ENCODE measurements around the gene RNF40.

RNF40 gene

DNA sequence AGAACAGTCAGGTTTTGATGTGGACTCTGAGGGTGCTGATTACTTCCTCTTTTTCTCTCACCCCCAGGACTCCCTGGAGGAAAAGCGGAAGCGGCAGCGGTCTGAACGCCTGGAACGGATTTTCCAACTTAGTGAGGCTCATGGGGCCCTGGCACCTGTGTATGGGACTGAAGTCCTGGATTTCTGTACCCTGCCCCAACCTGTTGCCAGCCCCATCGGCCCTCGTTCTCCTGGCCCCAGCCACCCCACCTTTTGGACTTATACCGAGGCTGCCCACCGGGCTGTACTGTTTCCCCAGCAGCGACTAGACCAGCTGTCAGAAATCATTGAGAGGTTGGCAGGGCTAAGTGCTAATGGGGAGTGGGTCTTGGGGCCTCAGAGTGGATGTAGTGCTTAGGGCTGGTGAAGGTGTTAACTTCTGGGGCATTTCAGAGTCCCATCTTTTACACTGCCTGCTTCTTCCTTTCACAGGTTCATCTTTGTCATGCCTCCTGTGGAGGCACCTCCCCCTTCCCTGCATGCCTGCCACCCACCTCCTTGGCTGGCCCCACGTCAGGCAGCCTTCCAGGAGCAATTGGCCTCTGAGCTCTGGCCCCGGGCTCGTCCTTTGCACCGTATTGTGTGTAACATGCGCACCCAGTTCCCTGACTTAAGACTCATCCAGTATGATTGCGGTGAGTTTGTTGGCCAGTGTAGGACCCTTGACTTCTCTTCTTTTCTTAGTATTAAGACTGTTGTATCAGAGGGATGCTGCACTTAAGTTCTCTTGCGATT, 33.0 kb upstream of the RNF40 start:
- no peak for TF ChIP-seq CTCF (conservative IDR thresholded peaks at IDR 0.05; ENCODE audit: low read length)
- no peak overlapping the region for H3K4me3 ChIP-seq (ENCODE audit: low read length)
- no peak for DNase-seq (ENCODE audit: low read depth)

- H3K4me3 ChIP-seq (ENCODE audit: low read length): no peak overlapping the region
- TF ChIP-seq CTCF (conservative IDR thresholded peaks at IDR 0.05; ENCODE audit: low read length): no peak
- no peak for DNase-seq (ENCODE audit: low read depth)
These were observed 30.7 kb upstream of the RNF40 start for GRCh38 chr16:30731411-30731810.

DNA sequence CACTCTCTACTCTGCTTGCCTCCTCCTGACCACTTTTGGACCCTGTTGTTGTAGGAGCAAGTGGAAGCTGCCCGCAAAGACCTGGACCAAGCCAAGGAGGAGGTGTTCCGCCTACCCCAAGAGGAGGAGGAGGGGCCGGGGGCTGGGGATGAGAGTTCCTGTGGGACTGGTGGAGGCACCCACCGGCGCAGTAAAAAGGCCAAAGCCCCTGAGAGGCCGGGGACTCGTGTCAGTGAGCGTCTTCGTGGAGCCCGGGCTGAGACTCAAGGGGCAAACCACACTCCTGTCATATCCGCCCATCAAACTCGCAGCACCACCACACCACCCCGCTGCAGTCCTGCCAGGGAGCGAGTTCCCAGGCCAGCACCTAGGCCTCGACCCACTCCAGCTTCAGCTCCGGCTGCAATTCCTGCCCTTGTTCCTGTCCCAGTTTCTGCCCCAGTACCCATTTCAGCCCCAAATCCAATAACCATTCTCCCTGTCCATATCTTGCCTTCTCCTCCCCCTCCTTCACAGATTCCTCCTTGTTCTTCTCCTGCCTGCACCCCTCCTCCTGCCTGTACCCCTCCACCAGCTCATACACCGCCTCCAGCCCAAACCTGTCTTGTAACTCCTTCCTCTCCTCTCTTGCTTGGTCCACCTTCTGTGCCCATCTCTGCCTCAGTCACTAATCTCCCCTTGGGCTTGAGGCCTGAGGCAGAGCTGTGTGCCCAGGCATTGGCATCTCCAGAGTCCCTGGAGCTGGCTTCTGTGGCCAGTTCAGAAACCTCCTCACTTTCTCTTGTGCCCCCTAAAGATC, 24.9 kb upstream of the RNF40 start:
- DNase-seq (ENCODE audit: low read depth): no peak
- no peak overlapping the region for H3K4me3 ChIP-seq (ENCODE audit: low read length)
- no peak for TF ChIP-seq CTCF (conservative IDR thresholded peaks at IDR 0.05; ENCODE audit: low read length)

DNA sequence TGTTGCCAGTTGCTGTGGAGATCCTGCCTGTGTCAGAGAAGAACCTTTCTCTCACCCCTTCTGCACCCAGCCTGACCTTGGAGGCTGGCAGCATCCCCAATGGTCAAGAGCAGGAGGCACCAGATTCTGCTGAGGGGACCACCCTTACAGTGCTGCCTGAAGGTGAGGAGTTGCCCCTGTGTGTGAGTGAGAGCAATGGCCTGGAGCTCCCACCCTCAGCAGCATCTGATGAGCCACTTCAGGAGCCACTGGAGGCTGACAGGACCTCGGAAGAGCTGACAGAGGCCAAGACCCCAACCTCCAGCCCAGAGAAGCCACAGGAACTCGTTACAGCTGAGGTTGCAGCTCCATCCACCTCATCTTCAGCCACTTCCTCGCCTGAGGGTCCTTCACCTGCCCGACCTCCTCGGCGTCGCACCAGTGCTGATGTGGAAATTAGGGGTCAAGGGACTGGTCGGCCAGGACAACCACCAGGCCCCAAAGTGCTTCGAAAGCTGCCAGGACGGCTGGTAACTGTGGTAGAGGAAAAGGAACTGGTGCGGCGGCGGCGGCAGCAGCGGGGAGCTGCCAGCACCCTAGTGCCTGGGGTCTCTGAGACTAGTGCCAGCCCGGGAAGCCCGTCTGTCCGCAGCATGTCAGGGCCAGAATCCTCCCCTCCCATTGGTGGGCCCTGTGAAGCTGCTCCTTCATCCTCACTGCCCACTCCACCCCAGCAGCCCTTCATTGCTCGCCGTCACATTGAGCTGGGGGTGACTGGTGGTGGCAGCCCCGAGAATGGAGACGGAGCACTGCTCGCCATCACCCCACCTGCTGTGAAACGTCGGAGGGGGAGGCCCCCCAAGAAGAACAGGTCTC, 24.1 kb upstream of the RNF40 start:
- DNase-seq (ENCODE audit: low read depth): no peak
- no peak overlapping the region for H3K4me3 ChIP-seq (ENCODE audit: low read length)
- TF ChIP-seq CTCF (conservative IDR thresholded peaks at IDR 0.05; ENCODE audit: low read length): no peak

DNA sequence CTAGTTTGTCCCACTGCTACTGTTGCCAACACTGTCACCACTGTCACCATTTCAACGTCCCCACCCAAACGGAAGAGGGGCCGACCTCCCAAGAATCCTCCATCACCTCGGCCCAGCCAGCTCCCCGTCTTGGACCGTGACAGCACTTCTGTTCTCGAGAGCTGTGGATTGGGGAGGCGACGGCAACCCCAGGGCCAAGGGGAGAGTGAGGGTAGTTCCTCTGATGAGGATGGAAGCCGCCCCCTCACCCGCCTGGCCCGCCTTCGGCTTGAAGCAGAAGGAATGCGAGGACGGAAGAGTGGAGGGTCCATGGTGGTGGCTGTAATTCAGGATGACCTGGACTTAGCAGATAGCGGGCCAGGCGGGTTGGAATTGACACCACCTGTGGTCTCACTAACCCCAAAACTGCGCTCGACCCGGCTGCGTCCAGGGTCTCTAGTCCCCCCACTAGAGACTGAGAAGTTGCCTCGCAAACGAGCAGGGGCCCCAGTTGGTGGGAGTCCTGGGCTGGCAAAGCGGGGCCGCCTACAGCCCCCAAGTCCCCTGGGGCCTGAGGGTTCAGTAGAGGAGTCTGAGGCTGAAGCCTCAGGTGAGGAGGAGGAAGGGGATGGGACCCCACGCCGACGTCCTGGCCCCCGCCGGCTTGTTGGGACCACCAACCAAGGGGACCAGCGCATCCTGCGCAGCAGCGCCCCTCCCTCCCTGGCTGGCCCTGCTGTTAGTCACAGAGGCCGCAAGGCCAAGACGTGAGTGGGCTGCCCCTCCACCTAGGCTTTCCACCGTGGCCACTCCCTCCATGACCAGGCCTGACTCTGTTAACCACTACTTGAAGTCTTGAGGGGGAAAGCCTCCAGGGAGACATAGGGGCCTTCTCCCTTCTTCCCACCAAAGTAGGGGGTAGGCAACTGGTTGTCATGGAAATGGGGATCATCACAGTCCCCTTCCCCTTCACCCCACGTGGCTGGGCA, 22.9 kb upstream of the RNF40 start:
- no peak for DNase-seq (ENCODE audit: low read depth)
- no peak for TF ChIP-seq CTCF (conservative IDR thresholded peaks at IDR 0.05; ENCODE audit: low read length)
- H3K4me3 ChIP-seq (ENCODE audit: low read length): no peak overlapping the region
